GM21723 (cell line): ENCODE data around the gene HEXIM2.
"Not testable (repeated sequence)": the region's sequence is repeated elsewhere in the genome, so short reads cannot be mapped to it uniquely, and the experiment has no call there.

Experiments used
- ATAC-seq: cut with Tn5 transposase; IDR thresholded peaks from one replicate; pipeline ENCODE4 v1.9.1; 2021; ENCODE audit warnings: mild to moderate bottlenecking, moderate library complexity; ENCODE audit not compliant: unreplicated experiment

The HEXIM2 gene

GRCh38 chr17:45161288-45162024, at the start of gene HEXIM2:
Gene HEXIM2 (plus strand): TSS chr17:45161875. CDS start chr17:45162794, 919 bp downstream.
- peak; percentile 84 for ATAC-seq

GRCh38 chr17:45112559-45113423, 48.9 kb upstream of the HEXIM2 start:
- no peak for ATAC-seq

GRCh38 chr17:45113424-45113754, 48.3 kb upstream of the HEXIM2 start:
- ATAC-seq, result no peak

- ATAC-seq, result no peak
Observed at GRCh38 chr17:45114117-45114932, 47.4 kb upstream of the HEXIM2 start.

GRCh38 chr17:45115015-45115625, 46.6 kb upstream of the HEXIM2 start:
- no peak for ATAC-seq

GRCh38 chr17:45115871-45116270, 45.8 kb upstream of the HEXIM2 start:
- ATAC-seq, result no peak

- no peak for ATAC-seq
Observed at GRCh38 chr17:45116434-45117016, 45.1 kb upstream of the HEXIM2 start.

GRCh38 chr17:45117334-45117733, 44.3 kb upstream of the HEXIM2 start:
- no peak for ATAC-seq

GRCh38 chr17:45117848-45118646, 43.6 kb upstream of the HEXIM2 start:
- no peak for ATAC-seq

GRCh38 chr17:45118691-45119090, 43.0 kb upstream of the HEXIM2 start:
- ATAC-seq, result no peak

GRCh38 chr17:45119964-45120363, 41.7 kb upstream of the HEXIM2 start:
- ATAC-seq, result no peak

- no peak for ATAC-seq
Observed at GRCh38 chr17:45120558-45120957, 41.1 kb upstream of the HEXIM2 start.

GRCh38 chr17:45121055-45121454, 40.6 kb upstream of the HEXIM2 start:
- no peak for ATAC-seq

- no peak for ATAC-seq
Observed at GRCh38 chr17:45123076-45123770, 38.5 kb upstream of the HEXIM2 start.

GRCh38 chr17:45123930-45124796, 37.5 kb upstream of the HEXIM2 start:
- ATAC-seq, result no peak

- ATAC-seq, result not testable (repeated sequence)
Observed at GRCh38 chr17:45124797-45125122, 36.9 kb upstream of the HEXIM2 start.

- ATAC-seq, result no peak
Observed at GRCh38 chr17:45125509-45125908, 36.2 kb upstream of the HEXIM2 start.

GRCh38 chr17:45127207-45127547, 34.5 kb upstream of the HEXIM2 start:
- ATAC-seq, result no peak
